Suprapubic skin (tissue), 4 donors: ENCODE results near the gene TMEM131L. TPM values are rescaled to one million over a fixed set of nuclear protein-coding genes. Genes with fewer than 3 reads are reported as not detected.

Source experiments
- DNase-seq, 2 donors: peaks; one replicate each; pipeline ENCODE4 v3.0.0-alpha.2; 2019; ENCODE audit warnings: low spot score in 2 of 2
- H3K27ac ChIP-seq: fragments of 200-600 bp; sonication (generic); one replicate; pipeline ENCODE4 v1.5.1; 2019
- H3K27me3 ChIP-seq: fragments of 200-600 bp; sonication (generic); one replicate; pipeline ENCODE4 v1.5.1; 2019
- H3K36me3 ChIP-seq: fragments of 200-600 bp; sonication (generic); one replicate; pipeline ENCODE4 v1.5.1; 2019
- H3K4me1 ChIP-seq: fragments of 200-600 bp; sonication (generic); one replicate; pipeline ENCODE4 v1.5.1; 2019
- H3K4me3 ChIP-seq: fragments of 200-600 bp; sonication (generic); one replicate; pipeline ENCODE4 v1.5.1; 2019; ENCODE audit warnings: mild to moderate bottlenecking
- H3K9me3 ChIP-seq: fragments of 200-600 bp; sonication (generic); one replicate; pipeline ENCODE4 v1.5.1; 2019
- EP300 ChIP-seq: sonication (generic); formaldehyde crosslinking; IDR thresholded peaks from one replicate; pipeline ENCODE4 v1.6.1; 2017; ENCODE audit warnings: antibody characterized with exemption
- POLR2A ChIP-seq, 2 donors: fragments of 450-650 bp; IDR thresholded peaks; one replicate each; pipeline ENCODE4 v1.6.1; 2017; ENCODE audit warnings: antibody characterized with exemption in 2 of 2, mild to moderate bottlenecking in 2 of 2, moderate library complexity in 2 of 2
- POLR2AphosphoS5 ChIP-seq, 3 donors: sonication (generic); formaldehyde crosslinking; IDR thresholded peaks; one replicate each; pipeline ENCODE4 v1.6.1; 2017; ENCODE audit warnings: antibody characterized with exemption in 3 of 3
- WGBS: methylation state at CpG from one replicate; pipeline ENCODE4 v1.1.5; 2018; 5-methylcytosine and 5-hydroxymethylcytosine counted together
- total RNA-seq, 4 donors: library from RNA; depleted of rRNA; stranded (reverse); fragments of >200 nt; gene quantifications; one replicate each; pipeline ENCODE4 v1.1.0, GENCODE V29; 2016
- TF ChIP-seq, protein P1 (sequence below), 2 donors: fragments of 200-600 bp in 1 of 2; fragments of 450-650 bp in 1 of 2; sonication (generic) in 1 of 2; IDR thresholded peaks; one replicate each; pipeline ENCODE4 v1.5.1; 2016 to 2019; ENCODE audit warnings: antibody characterized with exemption in 2 of 2, mild to moderate bottlenecking in 1 of 2, moderate library complexity in 1 of 2

Gene TMEM131L
- total RNA-seq, 4 donors from 2014 or later, result 13.5 to 25.0 (median 17.2) TPM

DNA sequence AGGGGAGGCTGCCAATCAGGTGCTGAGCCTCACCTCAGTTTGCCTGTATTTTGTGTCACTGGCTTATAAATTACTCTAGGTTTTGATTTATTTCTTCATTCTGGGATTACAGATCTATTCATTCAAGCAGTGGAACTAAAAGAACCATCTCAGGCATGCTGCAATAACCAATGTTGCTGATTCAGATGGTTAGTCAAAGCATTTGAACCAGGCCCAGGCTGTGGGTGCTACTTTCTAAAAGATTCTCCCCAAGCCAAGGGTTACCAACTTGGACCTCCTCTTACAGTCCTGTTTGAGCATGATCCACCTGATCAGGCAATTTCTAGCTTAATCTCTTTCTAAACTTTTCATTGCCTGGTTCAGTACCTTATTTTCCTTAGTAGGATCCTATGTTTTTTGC is 67.2 kb downstream of the TMEM131L start:
- Histone ChIP-seq H3K9me3 (no peaks in the 10 kb centered on the region), H3K4me1 (peaks cover 32% of the 10 kb centered on the region), H3K27ac (no peak overlapping the region), H3K36me3 (no peaks in the 10 kb centered on the region), H3K4me3 (no peak overlapping the region), H3K27me3 (no peaks in the 10 kb centered on the region)
- TF ChIP-seq, protein P1, sequence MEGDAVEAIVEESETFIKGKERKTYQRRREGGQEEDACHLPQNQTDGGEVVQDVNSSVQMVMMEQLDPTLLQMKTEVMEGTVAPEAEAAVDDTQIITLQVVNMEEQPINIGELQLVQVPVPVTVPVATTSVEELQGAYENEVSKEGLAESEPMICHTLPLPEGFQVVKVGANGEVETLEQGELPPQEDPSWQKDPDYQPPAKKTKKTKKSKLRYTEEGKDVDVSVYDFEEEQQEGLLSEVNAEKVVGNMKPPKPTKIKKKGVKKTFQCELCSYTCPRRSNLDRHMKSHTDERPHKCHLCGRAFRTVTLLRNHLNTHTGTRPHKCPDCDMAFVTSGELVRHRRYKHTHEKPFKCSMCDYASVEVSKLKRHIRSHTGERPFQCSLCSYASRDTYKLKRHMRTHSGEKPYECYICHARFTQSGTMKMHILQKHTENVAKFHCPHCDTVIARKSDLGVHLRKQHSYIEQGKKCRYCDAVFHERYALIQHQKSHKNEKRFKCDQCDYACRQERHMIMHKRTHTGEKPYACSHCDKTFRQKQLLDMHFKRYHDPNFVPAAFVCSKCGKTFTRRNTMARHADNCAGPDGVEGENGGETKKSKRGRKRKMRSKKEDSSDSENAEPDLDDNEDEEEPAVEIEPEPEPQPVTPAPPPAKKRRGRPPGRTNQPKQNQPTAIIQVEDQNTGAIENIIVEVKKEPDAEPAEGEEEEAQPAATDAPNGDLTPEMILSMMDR (IDR thresholded peaks at IDR 0.05), result no peak
- TF ChIP-seq EP300 (no peak), POLR2AphosphoS5 (IDR thresholded peaks at IDR 0.05) (no peak)
- no peak for DNase-seq

DNA sequence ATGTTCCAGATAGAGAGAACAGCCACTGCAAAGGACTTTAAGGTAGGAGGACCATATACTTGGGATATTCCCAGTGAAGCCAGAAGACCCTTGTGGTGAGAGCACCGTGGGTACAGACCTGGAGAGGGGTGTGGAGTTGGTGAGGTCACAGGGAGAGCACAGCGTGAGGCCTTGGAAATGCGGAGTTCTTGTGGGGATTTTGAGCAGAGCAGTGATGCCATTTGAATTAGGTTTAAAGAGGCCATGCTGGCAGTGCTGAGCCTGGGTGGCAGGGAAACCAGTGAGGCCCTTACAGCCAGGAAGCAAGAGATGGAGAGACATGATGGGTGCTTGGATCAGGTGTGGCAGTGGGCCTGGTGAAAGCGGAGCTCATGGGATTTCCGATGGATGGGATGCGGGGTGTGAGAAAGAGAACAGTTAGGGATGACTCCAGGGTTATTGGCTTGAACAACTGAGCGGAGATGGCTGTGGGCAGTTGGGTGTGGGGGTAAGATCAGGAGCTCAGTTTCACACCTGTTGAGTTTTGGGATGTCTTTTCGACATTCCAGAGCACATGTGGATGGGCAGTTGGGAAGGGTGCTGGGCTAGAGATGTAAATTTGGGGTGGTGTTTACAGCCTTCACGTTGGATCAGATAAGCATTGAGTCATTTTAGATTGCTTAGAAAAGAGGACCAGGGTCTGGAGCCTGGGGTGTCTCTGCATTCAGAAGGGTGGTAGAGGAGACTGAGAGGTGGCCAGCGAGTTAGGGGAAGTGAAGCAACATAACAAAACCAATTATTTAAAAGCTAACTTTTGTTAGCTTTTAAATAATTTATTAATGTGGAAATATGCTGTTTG is 68.9 kb downstream of the TMEM131L start:
- Histone ChIP-seq H3K36me3 (no peaks in the 10 kb centered on the region), H3K27me3 (no peaks in the 10 kb centered on the region), H3K9me3 (no peaks in the 10 kb centered on the region), H3K4me1 (peaks cover 31% of the 10 kb centered on the region), H3K4me3 (no peak overlapping the region), H3K27ac (no peak overlapping the region)
- TF ChIP-seq, protein P1 (IDR thresholded peaks at IDR 0.05), result no peak
- TF ChIP-seq POLR2A (IDR thresholded peaks at IDR 0.05) (no peak), EP300 (no peak), POLR2AphosphoS5 (IDR thresholded peaks at IDR 0.05) (no peak)
- no peak for DNase-seq
- 84% methylated on average over 10 of the region's 10 CpGs for WGBS

DNA sequence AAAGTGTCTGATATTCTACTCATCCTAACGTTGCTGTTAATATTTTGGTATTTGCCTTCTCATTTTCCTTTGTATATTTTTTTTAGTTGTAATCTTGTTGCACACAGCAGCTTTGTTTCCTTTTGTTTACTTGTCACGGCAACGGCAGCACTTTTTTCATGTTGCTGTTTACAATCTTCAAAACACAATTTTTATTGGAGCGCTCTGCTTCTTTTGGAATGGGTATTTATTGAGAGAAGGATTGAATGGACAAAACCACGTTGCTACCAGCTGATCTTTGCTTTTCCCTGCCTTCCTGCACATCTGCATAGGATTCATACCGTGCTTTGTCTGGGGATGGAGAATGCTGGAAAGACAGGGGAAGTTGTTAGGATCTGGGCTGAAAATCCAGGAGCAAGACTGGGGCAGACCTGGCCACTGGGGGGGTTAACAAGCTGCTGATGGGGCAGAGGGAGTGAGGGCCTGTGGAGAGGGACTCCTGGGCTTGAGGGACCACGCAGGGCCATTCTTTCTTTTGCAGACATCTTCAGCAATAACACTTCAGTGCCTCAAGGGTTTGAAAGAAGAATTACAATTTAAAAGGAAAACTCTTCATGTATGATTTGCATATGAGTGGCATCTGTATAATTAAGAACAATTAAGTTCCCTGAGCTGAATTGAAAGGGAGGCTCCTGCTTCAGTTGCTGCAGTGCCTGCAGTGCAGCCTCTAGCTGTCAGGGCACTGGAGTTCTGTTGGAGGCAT is 69.8 kb downstream of the TMEM131L start:
- H3K4me3 ChIP-seq, result no peak overlapping the region
- H3K36me3 ChIP-seq, result no peaks in the 10 kb centered on the region
- no peak overlapping the region for H3K27ac ChIP-seq
- TF ChIP-seq, protein P1 (IDR thresholded peaks at IDR 0.05), result no peak
- TF ChIP-seq POLR2A (IDR thresholded peaks at IDR 0.05) (no peak), POLR2AphosphoS5 (IDR thresholded peaks at IDR 0.05) (no peak), EP300 (no peak)
- H3K9me3 ChIP-seq, result no peaks in the 10 kb centered on the region
- no peaks in the 10 kb centered on the region for H3K27me3 ChIP-seq
- WGBS, result 24% methylated on average over 7 of the region's 7 CpGs
- no peak for DNase-seq
- peaks cover 23% of the 10 kb centered on the region for H3K4me1 ChIP-seq

DNA sequence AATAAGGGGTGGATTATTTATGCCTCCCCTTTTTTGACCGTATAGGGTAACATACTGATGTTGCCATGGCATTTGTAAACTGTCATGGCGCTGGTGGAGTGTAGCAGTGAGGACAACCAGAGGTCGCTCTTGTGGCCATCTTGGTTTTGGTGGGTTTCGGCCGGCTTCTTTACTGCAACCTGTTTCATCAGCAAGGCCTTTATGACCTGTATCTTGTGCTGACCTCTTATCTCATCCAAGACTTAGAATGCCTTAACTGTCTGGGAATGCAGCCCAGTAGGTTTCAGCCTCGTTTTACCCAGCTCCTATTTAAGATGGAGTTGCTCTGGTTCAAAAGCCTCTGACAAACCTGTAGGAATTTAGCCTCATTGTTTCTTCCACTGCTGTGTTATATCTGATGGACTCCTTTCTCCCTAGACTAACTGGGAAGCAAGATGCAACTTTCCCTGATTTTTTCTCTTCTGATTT is 71.4 kb downstream of the TMEM131L start:
- TF ChIP-seq EP300 (no peak), POLR2A (IDR thresholded peaks at IDR 0.05) (no peak), POLR2AphosphoS5 (IDR thresholded peaks at IDR 0.05) (no peak)
- TF ChIP-seq, protein P1 (IDR thresholded peaks at IDR 0.05), result no peak
- Histone ChIP-seq H3K27ac (no peak overlapping the region), H3K9me3 (no peaks in the 10 kb centered on the region), H3K4me3 (no peak overlapping the region), H3K27me3 (no peaks in the 10 kb centered on the region), H3K36me3 (no peaks in the 10 kb centered on the region), H3K4me1 (peaks cover 23% of the 10 kb centered on the region)
- DNase-seq, result no peak
- WGBS, result 89% methylated on average over 6 of the region's 6 CpGs
